Endothelial cell of umbilical vein (primary cell): ENCODE results near the gene FAM221B. TPM values are rescaled to one million over a fixed set of nuclear protein-coding genes. Genes with fewer than 3 reads are reported as not detected.

Experiments used
- BruUV-seq: library from RNA; stranded (reverse); fragments of 400-500 nt; replicated peaks from 2 replicates; lab custom pipeline; 2021; lab: Mats Ljungman, UMichigan
- CTCF ChIA-PET: fragments of 300-600, 350-600 bp; sonication (Branson Sonifier 250); formaldehyde crosslinking; loops from one replicate; lab custom pipeline; 2021; ENCODE audit warnings: antibody characterized with exemption, inconsistent platforms; lab: Charles Lee
- POLR2A ChIA-PET: fragments of 300-600, 350-600 bp; sonication (Branson Sonifier 250); formaldehyde crosslinking; loops from one replicate; lab custom pipeline; 2021; ENCODE audit warnings: antibody characterized with exemption, inconsistent platforms; lab: Charles Lee
- DNase-seq: peaks from one replicate; pipeline ENCODE4 v3.0.0-alpha.2; 2011; ENCODE audit warnings: low read depth, low spot score
- FAIRE-seq: peaks from 2 replicates; lab custom pipeline; 2011; peaks lifted over from hg19 to GRCh38; lab: Jason Lieb, UNC
- H2AFZ ChIP-seq: 2 replicates; pipeline ENCODE4 v1.6.0; 2012; ENCODE audit warnings: low read depth, low read length, control low read depth, inconsistent platforms
- H3K27ac ChIP-seq: 2 replicates; pipeline ENCODE4 v1.5.1; 2011; ENCODE audit warnings: low read depth, mild to moderate bottlenecking, control low read depth, low read length, moderate library complexity; ENCODE audit not compliant: insufficient read depth
- H3K27me3 ChIP-seq, 2 experiments: 2 replicates each; pipeline versions ENCODE4 v1.6.0 to v1.6.1; 2011; ENCODE audit warnings: low read length in 2 of 2, mixed read lengths in 1 of 2; ENCODE audit not compliant: control insufficient read depth in 2 of 2, insufficient read depth in 2 of 2
- H3K36me3 ChIP-seq, 2 experiments: 2 replicates in 1 of 2; 3 replicates in 1 of 2; pipeline ENCODE4 v1.5.1; 2011; ENCODE audit warnings: low read length in 2 of 2, mild to moderate bottlenecking in 1 of 2, moderate library complexity in 1 of 2; ENCODE audit not compliant: control insufficient read depth in 2 of 2, insufficient read depth in 2 of 2; ENCODE audit errors: extremely low read depth in 1 of 2
- H3K4me1 ChIP-seq: 3 replicates; pipeline ENCODE4 v1.5.1; 2011; ENCODE audit warnings: mild to moderate bottlenecking, low read length; ENCODE audit not compliant: control insufficient read depth, insufficient read depth; ENCODE audit errors: extremely low read depth
- H3K4me2 ChIP-seq: 2 replicates; pipeline ENCODE4 v1.6.1; 2011; ENCODE audit warnings: low read length, control low read depth, mixed read lengths; ENCODE audit not compliant: insufficient read depth
- H3K4me3 ChIP-seq, 3 experiments: fragments of 200-600 bp in 1 of 3; sonication (generic), shearing (Covaris generic) in 1 of 3; replicated peaks in 1 of 3; 2 replicates each; pipeline ENCODE4 v1.5.1; 2011 to 2016; ENCODE audit warnings: control low read depth in 3 of 3, low read length in 3 of 3, mild to moderate bottlenecking in 2 of 3, inconsistent platforms in 1 of 3, low read depth in 1 of 3, moderate library complexity in 1 of 3; ENCODE audit not compliant: insufficient read depth in 1 of 3
- H3K79me2 ChIP-seq: 2 replicates; pipeline ENCODE4 v1.6.0; 2012; ENCODE audit warnings: low read length, inconsistent platforms; ENCODE audit not compliant: control insufficient read depth, insufficient read depth
- H3K9ac ChIP-seq: replicated peaks from 2 replicates; pipeline ENCODE3; 2011; ENCODE audit warnings: low read length, control low read depth; ENCODE audit not compliant: insufficient read depth; ENCODE audit errors: extremely low read depth
- H3K9me1 ChIP-seq: replicated peaks from 3 replicates; pipeline ENCODE4 v1.6.0; 2011; ENCODE audit warnings: mild to moderate bottlenecking, low read length; ENCODE audit not compliant: control insufficient read depth, insufficient read depth; ENCODE audit errors: extremely low read depth
- H3K9me3 ChIP-seq: replicated peaks from 2 replicates; pipeline ENCODE4 v1.5.1; 2012; ENCODE audit warnings: low read length, inconsistent platforms; ENCODE audit not compliant: control insufficient read depth, insufficient read depth
- H4K20me1 ChIP-seq: replicated peaks from 2 replicates; pipeline ENCODE3; 2011; ENCODE audit warnings: mild to moderate bottlenecking, low read length; ENCODE audit not compliant: control insufficient read depth, insufficient read depth; ENCODE audit errors: extremely low read depth
- EZH2 ChIP-seq: IDR thresholded peaks from 2 replicates; pipeline ENCODE4 v1.6.1; 2012; ENCODE audit warnings: borderline replicate concordance, low read depth, mild to moderate bottlenecking, moderate library complexity, low read length, inconsistent platforms; ENCODE audit not compliant: severe bottlenecking
- FOS ChIP-seq: IDR thresholded peaks from 2 replicates; pipeline ENCODE4 v1.6.1; 2011; ENCODE audit warnings: mild to moderate bottlenecking, low read length, moderate library complexity, borderline replicate concordance; ENCODE audit not compliant: insufficient read depth
- GATA2 ChIP-seq: IDR thresholded peaks from 2 replicates; pipeline ENCODE4 v1.7.0; 2011; ENCODE audit warnings: low read depth, mild to moderate bottlenecking, moderate library complexity, mixed read lengths, low read length; ENCODE audit not compliant: insufficient read length, insufficient read depth
- JUN ChIP-seq: IDR thresholded peaks from 2 replicates; pipeline ENCODE4 v1.6.1; 2011; ENCODE audit warnings: borderline replicate concordance, low read depth; ENCODE audit not compliant: insufficient read length, insufficient read depth
- MAX ChIP-seq: IDR thresholded peaks from 2 replicates; pipeline ENCODE4 v1.6.1; 2011; ENCODE audit not compliant: insufficient read depth, insufficient read length
- MYC ChIP-seq: IDR thresholded peaks from one replicate; pipeline ENCODE4 v1.6.1; 2011; ENCODE audit warnings: mild to moderate bottlenecking, low read depth, low read length
- POLR2A ChIP-seq: IDR thresholded peaks from 2 replicates; pipeline ENCODE4 v1.6.1; 2012; ENCODE audit warnings: low read depth, mild to moderate bottlenecking, control low read depth, low read length
- POLR2AphosphoS5 ChIP-seq: IDR thresholded peaks from 2 replicates; pipeline ENCODE4 v1.6.1; 2012; ENCODE audit warnings: low read depth, mild to moderate bottlenecking, control low read depth, low read length, moderate library complexity; ENCODE audit not compliant: insufficient read depth
- dilution Hi-C: fragments of 300-500 bp; cut with MboI; formaldehyde crosslinking; loops from one replicate; pipeline ENCODE4 v1.15.0; 2019; ENCODE audit warnings: low sequenced_read_pairs; ENCODE audit not compliant: extremely low pct_ligation_motif_present
- intact Hi-C: fragments of 100-400 bp; cut with micrococcal nuclease; formaldehyde crosslinking; loops from one replicate; pipeline ENCODE4 v1.10.0; 2022
- polyA plus RNA-seq, 4 experiments: library from polyadenylated mRNA; depleted of rRNA in 3 of 4; stranded (reverse) in 3 of 4; unstranded in 1 of 4; fragments of >200 nt; gene quantifications; 2 replicates each; pipeline versions ENCODE4 v1.2.1 to v1.2.3, GENCODE V29; 2011 to 2012; ENCODE audit warnings: missing spikeins in 1 of 4
- total RNA-seq: library from RNA; stranded (reverse); gene quantifications from 2 replicates; pipeline ENCODE4 v1.2.3, GENCODE V29; 2021
- TF ChIP-seq, protein P1 (sequence below), 2 donors: IDR thresholded peaks; 1 replicate in 1 of 2; 2 replicates in 1 of 2; pipeline ENCODE4 v1.5.1; 2011; ENCODE audit warnings: low read length in 2 of 2, mild to moderate bottlenecking in 2 of 2, moderate library complexity in 2 of 2, control low read depth in 1 of 2, inconsistent platforms in 1 of 2, low read depth in 1 of 2; ENCODE audit not compliant: insufficient read depth in 1 of 2; ENCODE audit errors: extremely low read depth in 1 of 2

The FAM221B gene
- total and polyA plus RNA-seq, 2 donors (not counting 3 experiments of a cell fraction or from before 2014, with no cell fraction given) = not detected

DNA sequence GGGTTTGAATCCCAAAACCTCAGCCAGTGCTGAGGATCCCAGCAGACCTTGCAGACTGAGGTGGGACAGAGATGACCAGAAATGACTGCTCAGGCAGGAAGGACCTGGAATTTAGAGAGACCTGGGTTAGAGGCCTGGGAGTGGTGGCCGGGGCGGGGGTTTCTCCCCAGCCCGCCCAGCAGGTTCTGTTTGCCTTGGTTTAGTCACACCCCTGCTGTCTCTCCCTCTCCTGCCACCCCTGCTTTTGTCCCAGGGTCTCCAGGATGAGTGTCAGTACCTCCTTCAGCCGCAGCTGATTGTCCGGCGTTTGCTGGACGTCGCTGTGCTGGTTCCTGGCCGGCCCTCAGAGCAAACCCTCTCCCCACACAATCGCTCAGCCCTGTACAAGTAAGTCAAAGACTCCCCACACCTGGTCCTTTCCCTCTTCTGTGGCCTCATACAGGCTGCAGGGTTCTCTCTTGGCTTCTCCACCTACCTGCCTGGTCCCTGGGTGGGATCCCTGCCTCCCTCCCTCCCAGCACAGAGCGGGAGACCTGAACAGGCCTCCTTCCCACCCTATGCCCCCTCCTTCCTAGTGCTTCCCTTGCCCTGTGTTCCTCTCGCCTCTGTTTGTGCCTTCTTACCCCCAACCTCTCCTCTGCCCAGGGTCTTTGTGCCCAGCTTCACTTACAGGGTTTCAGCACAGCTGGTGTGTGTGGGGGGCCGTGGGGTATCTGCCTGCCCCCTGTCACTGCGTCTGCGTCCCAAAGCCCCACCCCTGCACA, 12.5 kb upstream of the FAM221B start:
- DNase-seq (no peak), FAIRE-seq (no peak)
- dilution Hi-C loops (no loop called here), intact Hi-C loops (no loop called here)
- Histone ChIP-seq H3K4me3 (no peak overlapping the region), H3K27ac (no peak overlapping the region), H3K27me3 (peaks cover 0 to 18% of the 10 kb centered on the region in 2 experiments), H3K36me3 (no peaks in the 10 kb centered on the region), H3K9ac (no peak overlapping the region), H3K9me3 (no peaks in the 10 kb centered on the region), H4K20me1 (no peaks in the 10 kb centered on the region), H2AFZ (no peak overlapping the region), H3K4me2 (no peak overlapping the region), H3K79me2 (no peaks in the 10 kb centered on the region), H3K9me1 (no peaks in the 10 kb centered on the region), H3K4me1 (peaks cover 16% of the 10 kb centered on the region)
- POLR2A ChIA-PET = no interaction called here
- TF ChIP-seq JUN (no peak), POLR2AphosphoS5 (no peak), GATA2 (no peak), MAX (no peak), FOS (no peak), POLR2A (no peak), MYC (no peak), EZH2 (no peak)
- TF ChIP-seq, protein P1, sequence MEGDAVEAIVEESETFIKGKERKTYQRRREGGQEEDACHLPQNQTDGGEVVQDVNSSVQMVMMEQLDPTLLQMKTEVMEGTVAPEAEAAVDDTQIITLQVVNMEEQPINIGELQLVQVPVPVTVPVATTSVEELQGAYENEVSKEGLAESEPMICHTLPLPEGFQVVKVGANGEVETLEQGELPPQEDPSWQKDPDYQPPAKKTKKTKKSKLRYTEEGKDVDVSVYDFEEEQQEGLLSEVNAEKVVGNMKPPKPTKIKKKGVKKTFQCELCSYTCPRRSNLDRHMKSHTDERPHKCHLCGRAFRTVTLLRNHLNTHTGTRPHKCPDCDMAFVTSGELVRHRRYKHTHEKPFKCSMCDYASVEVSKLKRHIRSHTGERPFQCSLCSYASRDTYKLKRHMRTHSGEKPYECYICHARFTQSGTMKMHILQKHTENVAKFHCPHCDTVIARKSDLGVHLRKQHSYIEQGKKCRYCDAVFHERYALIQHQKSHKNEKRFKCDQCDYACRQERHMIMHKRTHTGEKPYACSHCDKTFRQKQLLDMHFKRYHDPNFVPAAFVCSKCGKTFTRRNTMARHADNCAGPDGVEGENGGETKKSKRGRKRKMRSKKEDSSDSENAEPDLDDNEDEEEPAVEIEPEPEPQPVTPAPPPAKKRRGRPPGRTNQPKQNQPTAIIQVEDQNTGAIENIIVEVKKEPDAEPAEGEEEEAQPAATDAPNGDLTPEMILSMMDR (IDR thresholded peaks at IDR 0.05; ENCODE audit: extremely low read depth in 1 of 2, insufficient read depth in 1 of 2, low read depth in 1 of 2, low read length in 2 of 2) = no peak
- BruUV-seq = no TSS peak
- CTCF ChIA-PET = interaction anchor here (0.7 to 2.7 kb wide), 4 partner anchors 12 to 41 kb away, joined by 3 to 8 read pairs (median 6); partner anchors contain the start of gene TMEM8B
